Measurements from ENCODE around the gene ABHD11. TPM values are rescaled to one million over a fixed set of nuclear protein-coding genes. Genes with fewer than 3 reads are reported as not detected.

Gene ABHD11
- total RNA-seq, 2 donors from 2014 or later, result 21.5 to 22.7 TPM

GRCh38 chr7:73698410-73698809 is 40.2 kb downstream of the ABHD11 start:
- Histone ChIP-seq H3K4me1 (no peaks in the 10 kb centered on the region), H3K9me3 (no peaks in the 10 kb centered on the region), H3K36me3 (replicated peaks in 1 of 2; ENCODE audit: insufficient read depth in 1 of 2, low read depth in 2 of 2) (peaks cover 7 to 18% of the 10 kb centered on the region in 2 donors), H3K27me3 (no peaks in the 10 kb centered on the region), H3K4me3 (no peak overlapping the region), H3K27ac (no peak overlapping the region)
- intact Hi-C loops (cut with DNase I), result no loop called here
- no peak for TF ChIP-seq CTCF (IDR thresholded peaks at IDR 0.05)
- TF ChIP-seq POLR2A (IDR thresholded peaks at IDR 0.05), result no peak
- ATAC-seq (no peak), DNase-seq (no peak)
- WGBS, 2 donors, result 75 to 76% methylated on average over 7 of the region's 7 CpGs

- Histone ChIP-seq H3K9me3 (no peaks in the 10 kb centered on the region), H3K36me3 (replicated peaks in 1 of 2; ENCODE audit: insufficient read depth in 1 of 2, low read depth in 2 of 2) (peaks cover 7 to 22% of the 10 kb centered on the region in 2 donors), H3K27ac (no peak overlapping the region), H3K4me3 (no peak overlapping the region), H3K27me3 (no peaks in the 10 kb centered on the region), H3K4me1 (no peaks in the 10 kb centered on the region)
- ATAC-seq, result no peak
- 89 to 91% methylated on average over 4 of the region's 4 CpGs for WGBS, 2 donors
- no peak for DNase-seq
- intact Hi-C loops (cut with DNase I), result no loop called here
- TF ChIP-seq CTCF (IDR thresholded peaks at IDR 0.05) (no peak), POLR2A (IDR thresholded peaks at IDR 0.05) (no peak)
Measured at GRCh38 chr7:73696372-73696771, 42.2 kb downstream of the ABHD11 start.

- Histone ChIP-seq H3K36me3 (replicated peaks in 1 of 2; ENCODE audit: insufficient read depth in 1 of 2, low read depth in 2 of 2) (peaks cover 7 to 14% of the 10 kb centered on the region in 2 donors), H3K4me1 (no peaks in the 10 kb centered on the region), H3K27me3 (no peaks in the 10 kb centered on the region), H3K4me3 (no peak overlapping the region), H3K27ac (no peak overlapping the region), H3K9me3 (no peaks in the 10 kb centered on the region)
- DNase-seq, result no peak
- 83 to 91% methylated on average over 7 of the region's 7 CpGs for WGBS, 2 donors
- TF ChIP-seq CTCF (IDR thresholded peaks at IDR 0.05), result no peak
- no peak for TF ChIP-seq POLR2A (IDR thresholded peaks at IDR 0.05)
- ATAC-seq, result no peak
- intact Hi-C loops (cut with DNase I), result no loop called here
Measured at GRCh38 chr7:73690646-73691045, 48.0 kb downstream of the ABHD11 start.

GRCh38 chr7:73688288-73688687 is 50.3 kb downstream of the ABHD11 start:
- Histone ChIP-seq H3K4me3 (no peak overlapping the region), H3K27ac (no peak overlapping the region), H3K9me3 (no peaks in the 10 kb centered on the region), H3K4me1 (peaks cover 4% of the 10 kb centered on the region), H3K27me3 (no peaks in the 10 kb centered on the region), H3K36me3 (replicated peaks in 1 of 2; ENCODE audit: insufficient read depth in 1 of 2, low read depth in 2 of 2) (peaks cover 0 to 9% of the 10 kb centered on the region in 2 donors)
- 82 to 90% methylated on average over 8 of the region's 8 CpGs for WGBS, 2 donors
- no peak for ATAC-seq
- TF ChIP-seq CTCF (IDR thresholded peaks at IDR 0.05), result no peak
- no peak for TF ChIP-seq POLR2A (IDR thresholded peaks at IDR 0.05)
- intact Hi-C loops (cut with DNase I), result no loop called here
- no peak for DNase-seq

MicroRNA genes within 50 kb of the gene (microRNA counts, 767-probe panel; counts per million panel counts)
- 0 to 736 counts per million in 2 donors for microRNA hsa-miR-4284

Small RNA genes lying within 50 kb of the gene (microRNA-seq; reads per million reads assigned to microRNA genes)
- gene MIR4284 (ENCODE audit: borderline number of aligned reads in 2 of 2, borderline replicate concordance in 2 of 2), result 0 reads per million in 2 donors

Small RNA genes lying within 50 kb of the gene (small RNA-seq; reads per million reads assigned to genes)
- not detected for gene MIR4284
- not detected for gene RN7SL265P

Other genes with a start within 250 kb of the ABHD11 start
- 10 to 100 TPM; 28.3 to 32.3 TPM for gene BAZ1B, start 216.5 kb downstream of the ABHD11 start, total RNA-seq
- 10 to 100 TPM; 44.4 to 90.0 TPM for gene BCL7B, start 181.1 kb downstream of the ABHD11 start, total RNA-seq
- gene TBL2, start 160.2 kb downstream of the ABHD11 start, total RNA-seq, result 10 to 100 TPM; 25.9 to 30.7 TPM
- 10 to 100 TPM; 13.5 to 33.0 TPM for gene MLXIPL, start 114.3 kb downstream of the ABHD11 start, total RNA-seq
- 1 to 10 TPM; 1.3 to 6.0 TPM for gene VPS37D, start 71.0 kb downstream of the ABHD11 start, total RNA-seq
- gene DNAJC30, start 55.3 kb downstream of the ABHD11 start, total RNA-seq, result 1 to 10 TPM; 3.6 to 5.6 TPM
- gene BUD23, start 55.2 kb downstream of the ABHD11 start, total RNA-seq, result 10 to 100 TPM; 34.3 to 43.3 TPM
- 10 to 100 TPM in 1 of 2 donors, 1 to 10 TPM in 1; 9.9 to 12.5 TPM for gene STX1A, start 19.1 kb downstream of the ABHD11 start, total RNA-seq
- gene CLDN3, start 31.5 kb upstream of the ABHD11 start, total RNA-seq, result 100 to 1,000 TPM in 1 of 2 donors, 10 to 100 TPM in 1; 94.2 to 150 TPM
- 10 to 100 TPM; 65.6 to 76.8 TPM for gene CLDN4, start 92.2 kb upstream of the ABHD11 start, total RNA-seq
- gene METTL27, start 103.7 kb upstream of the ABHD11 start, total RNA-seq, result 1 to 10 TPM; 2.1 to 3.3 TPM
- not detected for gene TMEM270, start 122.4 kb upstream of the ABHD11 start, total RNA-seq

All from body of pancreas (tissue), 4 donors.